ENCODE measurements around the gene CRYBA4.

CRYBA4 gene

GRCh38 chr22:26614322-26614721, 7.4 kb upstream of the CRYBA4 start:
- H3K4me3 ChIP-seq (ENCODE audit: low read depth in 1 of 2, low read length in 2 of 2) = no peak overlapping the region
- TF ChIP-seq EZH2 (IDR thresholded peaks at IDR 0.05; ENCODE audit: borderline replicate concordance, low read depth, low read length, severe bottlenecking) (no peak), CTCF (IDR thresholded peaks at IDR 0.05; ENCODE audit: borderline replicate concordance, extremely low read depth, low read length, poor library complexity, severe bottlenecking) (no peak)

GRCh38 chr22:26615149-26615548, 6.6 kb upstream of the CRYBA4 start:
- ATAC-seq (ENCODE audit: insufficient read depth, low read depth) (no peak), DNase-seq (peak; percentile 17)
- H2AFZ ChIP-seq (ENCODE audit: low read depth, low read length) = no peak overlapping the region
- TF ChIP-seq EZH2 (IDR thresholded peaks at IDR 0.05; ENCODE audit: borderline replicate concordance, low read depth, low read length, severe bottlenecking) = no peak
- no peak for TF ChIP-seq CTCF (IDR thresholded peaks at IDR 0.05; ENCODE audit: borderline replicate concordance, extremely low read depth, low read length, poor library complexity, severe bottlenecking)
- no peaks in the 10 kb centered on the region for H3K27me3 ChIP-seq (ENCODE audit: insufficient read depth, low read length, poor library complexity)
- no peaks in the 10 kb centered on the region for H4K20me1 ChIP-seq (ENCODE audit: insufficient read depth, low read length)
- no peak overlapping the region for H3K9ac ChIP-seq (ENCODE audit: low read depth, low read length)
- no peak overlapping the region for H3K27ac ChIP-seq (ENCODE audit: low read length)
- H3K9me3 ChIP-seq (ENCODE audit: insufficient read depth, low read length, severe bottlenecking) = no peaks in the 10 kb centered on the region
- H3K4me1 ChIP-seq (ENCODE audit: insufficient read depth, low read length) = peaks cover 4% of the 10 kb centered on the region
- no peaks in the 10 kb centered on the region for H3K36me3 ChIP-seq (ENCODE audit: insufficient read depth, low read length)
- no peak overlapping the region for H3K4me3 ChIP-seq (ENCODE audit: low read depth in 1 of 2, low read length in 2 of 2)
- H3K79me2 ChIP-seq (ENCODE audit: insufficient read depth, low read length) = no peaks in the 10 kb centered on the region
- H3K4me2 ChIP-seq (ENCODE audit: insufficient read depth, low read length) = no peak overlapping the region

More at GRCh38 chr22:26614322-26614721, 7.4 kb upstream of the CRYBA4 start:
- Histone ChIP-seq H3K9ac (ENCODE audit: low read depth, low read length) (no peak overlapping the region), H3K4me2 (ENCODE audit: insufficient read depth, low read length) (no peak overlapping the region), H4K20me1 (ENCODE audit: insufficient read depth, low read length) (no peaks in the 10 kb centered on the region), H3K9me3 (ENCODE audit: insufficient read depth, low read length, severe bottlenecking) (no peaks in the 10 kb centered on the region), H3K4me1 (ENCODE audit: insufficient read depth, low read length) (peaks cover 6% of the 10 kb centered on the region), H3K27ac (ENCODE audit: low read length) (no peak overlapping the region), H2AFZ (ENCODE audit: low read depth, low read length) (no peak overlapping the region), H3K36me3 (ENCODE audit: insufficient read depth, low read length) (no peaks in the 10 kb centered on the region), H3K27me3 (ENCODE audit: insufficient read depth, low read length, poor library complexity) (no peaks in the 10 kb centered on the region), H3K79me2 (ENCODE audit: insufficient read depth, low read length) (no peaks in the 10 kb centered on the region)
- ATAC-seq (ENCODE audit: insufficient read depth, low read depth) (no peak), DNase-seq (no peak)

GRCh38 chr22:26615830-26616435, 5.8 kb upstream of the CRYBA4 start:
- no peak overlapping the region for H3K27ac ChIP-seq (ENCODE audit: low read length)
- no peaks in the 10 kb centered on the region for H3K36me3 ChIP-seq (ENCODE audit: insufficient read depth, low read length)
- no peaks in the 10 kb centered on the region for H4K20me1 ChIP-seq (ENCODE audit: insufficient read depth, low read length)
- no peak for DNase-seq
- no peaks in the 10 kb centered on the region for H3K9me3 ChIP-seq (ENCODE audit: insufficient read depth, low read length, severe bottlenecking)
- H3K79me2 ChIP-seq (ENCODE audit: insufficient read depth, low read length) = no peaks in the 10 kb centered on the region
- no peaks in the 10 kb centered on the region for H3K27me3 ChIP-seq (ENCODE audit: insufficient read depth, low read length, poor library complexity)
- no peak overlapping the region for H3K4me3 ChIP-seq (ENCODE audit: low read depth in 1 of 2, low read length in 2 of 2)
- ATAC-seq (ENCODE audit: insufficient read depth, low read depth) = no peak
- H3K4me2 ChIP-seq (ENCODE audit: insufficient read depth, low read length) = no peak overlapping the region
- TF ChIP-seq CTCF (IDR thresholded peaks at IDR 0.05; ENCODE audit: borderline replicate concordance, extremely low read depth, low read length, poor library complexity, severe bottlenecking) (no peak), EZH2 (IDR thresholded peaks at IDR 0.05; ENCODE audit: borderline replicate concordance, low read depth, low read length, severe bottlenecking) (no peak)
- H3K9ac ChIP-seq (ENCODE audit: low read depth, low read length) = no peak overlapping the region
- H3K4me1 ChIP-seq (ENCODE audit: insufficient read depth, low read length) = no peaks in the 10 kb centered on the region
- no peak overlapping the region for H2AFZ ChIP-seq (ENCODE audit: low read depth, low read length)

Measured in DND-41 (cell line).